OCI-LY1 (cell line): ENCODE data around the gene AKR7A2.

Source experiments
- H2AFZ ChIP-seq: fragments of 200-600 bp; sonication (generic), shearing (Covaris generic); 2 replicates; pipeline ENCODE4 v1.6.0; 2014; ENCODE audit warnings: antibody characterized with exemption, mild to moderate bottlenecking, low read length
- H3F3A ChIP-seq: fragments of 200-600 bp; sonication (generic), shearing (Covaris generic); 2 replicates; pipeline ENCODE4 v1.6.0; 2014; ENCODE audit warnings: mild to moderate bottlenecking, antibody characterized with exemption, low read length, moderate library complexity; ENCODE audit not compliant: insufficient read depth
- H3K27ac ChIP-seq: fragments of 200-600 bp; sonication (generic); 2 replicates; pipeline ENCODE4 v1.5.1; 2014; ENCODE audit warnings: low read length, mixed run types, mild to moderate bottlenecking, low read depth; ENCODE audit not compliant: poor library complexity, severe bottlenecking
- H3K27me3 ChIP-seq: fragments of 200-600 bp; sonication (generic); 2 replicates; pipeline ENCODE4 v1.6.0; 2014; ENCODE audit warnings: antibody characterized with exemption, mild to moderate bottlenecking, low read length, moderate library complexity; ENCODE audit not compliant: insufficient read depth
- H3K36me3 ChIP-seq: fragments of 200-600 bp; sonication (generic); 2 replicates; pipeline ENCODE4 v1.6.1; 2014; ENCODE audit warnings: mild to moderate bottlenecking, antibody characterized with exemption, low read length, moderate library complexity, mixed read lengths; ENCODE audit not compliant: insufficient read depth
- H3K4me1 ChIP-seq: fragments of 200-600 bp; sonication (generic); 2 replicates; pipeline ENCODE4 v1.5.1; 2014; ENCODE audit warnings: mild to moderate bottlenecking, low read length, moderate library complexity; ENCODE audit not compliant: insufficient read depth, severe bottlenecking
- H3K4me2 ChIP-seq: fragments of 200-600 bp; sonication (generic), shearing (Covaris generic); 2 replicates; pipeline ENCODE4 v1.6.1; 2014; ENCODE audit warnings: low read length
- H3K4me3 ChIP-seq: fragments of 200-600 bp; sonication (generic); 2 replicates; pipeline ENCODE4 v1.5.1; 2014; ENCODE audit warnings: low read length, low read depth, mild to moderate bottlenecking, mixed read lengths; ENCODE audit not compliant: poor library complexity, severe bottlenecking
- H3K79me2 ChIP-seq: fragments of 200-600 bp; shearing (Covaris generic); 2 replicates; pipeline ENCODE4 v1.6.1; 2016; ENCODE audit warnings: mixed run types, low read length, mixed read lengths; ENCODE audit not compliant: insufficient read depth
- H3K9ac ChIP-seq: fragments of 200-600 bp; sonication (generic), shearing (Covaris generic); 2 replicates; pipeline ENCODE4 v1.6.1; 2014; ENCODE audit warnings: mild to moderate bottlenecking, low read length, mixed read lengths
- H3K9me2 ChIP-seq: fragments of 200-600 bp; sonication (generic), shearing (Covaris generic); 2 replicates; pipeline ENCODE4 v1.6.1; 2014; ENCODE audit warnings: low read depth, mild to moderate bottlenecking, low read length, mixed read lengths
- H3K9me3 ChIP-seq: fragments of 200-600 bp; shearing (Covaris generic); 2 replicates; pipeline ENCODE4 v1.6.1; 2014; ENCODE audit warnings: low read length, mixed read lengths
- H4K20me1 ChIP-seq: fragments of 200-600 bp; sonication (generic), shearing (Covaris generic); 2 replicates; pipeline ENCODE4 v1.6.0; 2016; ENCODE audit warnings: mild to moderate bottlenecking, low read length; ENCODE audit not compliant: insufficient read depth
- EZH2 ChIP-seq: fragments of 200-600 bp; sonication (generic), shearing (Covaris generic); IDR thresholded peaks from 2 replicates; pipeline ENCODE4 v1.8.0; 2017; ENCODE audit warnings: borderline replicate concordance, mixed run types, mild to moderate bottlenecking, antibody characterized with exemption, low read length, moderate library complexity, mixed read lengths
- TF ChIP-seq, protein P1 (sequence below): fragments of 200-600 bp; sonication (generic), shearing (Covaris generic); IDR thresholded peaks from 2 replicates; pipeline ENCODE4 v1.5.1; 2017; ENCODE audit warnings: mild to moderate bottlenecking, antibody characterized with exemption, low read length, moderate library complexity, mixed read lengths

The AKR7A2 gene

DNA sequence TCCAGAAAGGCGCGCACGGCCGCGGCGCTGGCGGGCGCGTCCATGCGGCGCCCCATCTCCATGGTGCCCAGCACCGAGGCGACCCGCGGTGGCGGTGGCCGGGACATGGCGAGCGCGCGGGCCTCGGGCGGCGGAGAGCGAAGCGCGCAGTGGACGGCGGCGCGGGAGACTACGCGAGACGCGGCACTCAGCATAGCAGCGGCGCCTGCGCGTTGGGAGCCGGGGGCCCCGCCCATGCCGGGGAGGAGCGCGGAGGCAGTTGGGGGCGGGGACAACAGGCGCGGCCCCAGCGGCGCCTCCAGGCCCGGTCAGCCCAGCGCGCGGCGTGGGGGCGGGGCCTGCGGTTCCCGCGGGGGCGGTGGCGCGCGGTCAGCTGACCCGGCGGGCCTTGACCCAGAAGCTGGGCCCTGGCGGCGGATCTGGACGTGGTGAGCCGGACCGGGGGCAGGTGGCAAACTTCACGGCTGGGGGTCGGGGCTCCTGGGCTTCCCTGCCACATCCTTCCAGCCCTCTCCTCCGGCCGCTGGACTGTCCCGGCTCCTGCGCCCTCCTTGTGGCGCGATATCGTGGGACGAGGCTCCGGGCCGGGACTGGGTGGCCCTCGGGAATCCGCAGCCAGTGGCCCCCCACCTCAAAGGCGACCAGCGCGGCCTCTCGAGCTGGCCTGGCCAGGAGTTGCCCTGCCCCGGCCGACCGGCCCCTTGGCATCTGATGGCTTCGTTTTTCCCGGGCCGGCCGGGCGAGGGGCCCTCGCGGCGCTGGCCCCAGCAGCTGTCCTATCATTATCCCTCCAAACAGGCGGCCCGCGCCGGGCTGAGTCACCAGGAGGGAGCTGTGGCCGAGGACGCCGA lies at the start of gene AKR7A2, which contains the start of gene SLC66A1:
TSS of gene AKR7A2 (minus strand) at position 214 of the 851 bp plus-strand sequence. CDS start at position 194, 20 bp downstream.
TSS of gene SLC66A1 (plus strand) at position 396 of the 851 bp plus-strand sequence. CDS start 5,352 bp downstream, outside the sequence.
- Histone ChIP-seq H3K9ac (peak within 1 kb of the TSS; percentile 96), H3K27ac (peak within 1 kb of the TSS; percentile 88), H3K9me3 (no peaks in the 10 kb centered on the region), H3K27me3 (no peaks in the 10 kb centered on the region), H3K4me2 (peak within 1 kb of the TSS; percentile 93), H3K36me3 (peaks cover 11% of the 10 kb centered on the region; the same call in 1 of the 2 replicates), H3F3A (no peaks in the 10 kb centered on the region), H3K79me2 (no peaks in the 10 kb centered on the region), H3K4me3 (peak within 1 kb of the TSS; percentile 90), H4K20me1 (no peaks in the 10 kb centered on the region), H3K4me1 (peaks cover 59% of the 10 kb centered on the region), H2AFZ (no peak within 1 kb of the TSS), H3K9me2 (no peaks in the 10 kb centered on the region)
- TF ChIP-seq EZH2, result no peak
- TF ChIP-seq, protein P1, sequence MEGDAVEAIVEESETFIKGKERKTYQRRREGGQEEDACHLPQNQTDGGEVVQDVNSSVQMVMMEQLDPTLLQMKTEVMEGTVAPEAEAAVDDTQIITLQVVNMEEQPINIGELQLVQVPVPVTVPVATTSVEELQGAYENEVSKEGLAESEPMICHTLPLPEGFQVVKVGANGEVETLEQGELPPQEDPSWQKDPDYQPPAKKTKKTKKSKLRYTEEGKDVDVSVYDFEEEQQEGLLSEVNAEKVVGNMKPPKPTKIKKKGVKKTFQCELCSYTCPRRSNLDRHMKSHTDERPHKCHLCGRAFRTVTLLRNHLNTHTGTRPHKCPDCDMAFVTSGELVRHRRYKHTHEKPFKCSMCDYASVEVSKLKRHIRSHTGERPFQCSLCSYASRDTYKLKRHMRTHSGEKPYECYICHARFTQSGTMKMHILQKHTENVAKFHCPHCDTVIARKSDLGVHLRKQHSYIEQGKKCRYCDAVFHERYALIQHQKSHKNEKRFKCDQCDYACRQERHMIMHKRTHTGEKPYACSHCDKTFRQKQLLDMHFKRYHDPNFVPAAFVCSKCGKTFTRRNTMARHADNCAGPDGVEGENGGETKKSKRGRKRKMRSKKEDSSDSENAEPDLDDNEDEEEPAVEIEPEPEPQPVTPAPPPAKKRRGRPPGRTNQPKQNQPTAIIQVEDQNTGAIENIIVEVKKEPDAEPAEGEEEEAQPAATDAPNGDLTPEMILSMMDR, result no peak

DNA sequence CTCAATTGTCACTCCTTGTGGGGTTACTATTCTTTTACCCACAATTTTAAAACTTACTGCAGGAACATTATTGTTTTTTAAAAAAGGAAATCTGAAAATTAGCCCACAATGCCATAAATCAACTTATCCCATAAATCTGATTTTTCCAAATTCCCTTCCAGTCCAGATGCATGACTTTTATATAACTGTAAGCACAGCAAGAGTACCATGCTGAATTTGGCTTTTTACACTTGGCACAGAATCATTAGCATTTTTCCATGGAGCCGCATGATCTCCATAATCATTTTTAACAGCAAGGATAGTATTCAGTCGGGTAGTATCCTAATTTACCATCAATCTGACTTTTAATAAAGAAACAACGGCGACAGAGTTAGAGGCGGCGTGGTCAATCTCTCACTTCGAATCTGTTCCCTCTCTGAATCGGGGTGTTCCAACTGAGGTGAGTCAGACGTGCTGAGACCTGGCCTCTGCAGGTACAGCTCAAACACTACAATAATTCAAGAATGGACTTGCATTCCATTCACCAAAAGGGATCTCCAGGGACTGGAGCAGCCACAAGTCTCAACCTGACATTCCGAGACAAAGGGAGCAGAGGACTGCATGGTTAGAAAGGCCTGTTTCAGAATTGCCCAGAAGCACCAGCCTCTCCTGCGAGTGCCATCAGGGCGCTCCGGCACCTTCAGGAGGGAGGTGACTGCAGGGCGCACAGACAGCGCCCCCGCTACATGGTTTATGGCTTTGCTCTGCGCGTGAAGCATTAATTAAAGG lies 49.1 kb upstream of the AKR7A2 start:
- H3K27me3 ChIP-seq, result no peaks in the 10 kb centered on the region
- H3K36me3 ChIP-seq, result peaks cover 6% of the 10 kb centered on the region; the same call in 1 of the 2 replicates
- no peaks in the 10 kb centered on the region for H3K9me3 ChIP-seq
- no peak overlapping the region for H3K4me3 ChIP-seq
- no peak overlapping the region for H2AFZ ChIP-seq
- H3K4me2 ChIP-seq, result no peak overlapping the region
- no peaks in the 10 kb centered on the region for H3K9me2 ChIP-seq
- H4K20me1 ChIP-seq, result no peaks in the 10 kb centered on the region
- no peaks in the 10 kb centered on the region for H3K4me1 ChIP-seq
- no peak overlapping the region for H3K27ac ChIP-seq
- no peaks in the 10 kb centered on the region for H3F3A ChIP-seq
- no peak for TF ChIP-seq EZH2
- TF ChIP-seq, protein P1, result no peak
- no peaks in the 10 kb centered on the region for H3K79me2 ChIP-seq
- no peak overlapping the region for H3K9ac ChIP-seq

DNA sequence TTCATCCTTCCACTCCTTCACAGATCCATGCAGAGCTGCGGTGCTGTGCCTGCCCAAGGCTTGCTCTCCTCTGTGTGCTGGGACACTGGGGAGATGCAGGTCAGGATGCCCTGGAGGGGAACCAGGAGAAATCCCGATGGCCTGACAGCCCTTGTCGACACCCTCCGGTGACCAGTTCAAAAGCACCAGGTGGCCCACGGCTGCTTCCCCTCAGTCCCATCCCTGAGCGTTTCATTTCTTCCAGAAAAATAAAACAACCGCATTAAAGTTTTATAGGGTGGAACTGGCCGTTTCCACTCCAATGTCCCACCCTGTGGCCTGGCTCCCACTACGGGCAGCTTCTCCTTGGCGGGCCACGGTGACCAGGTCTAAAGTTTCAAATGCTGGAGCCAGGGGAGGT lies 48.5 kb upstream of the AKR7A2 start:
- H3K36me3 ChIP-seq, result peaks cover 12% of the 10 kb centered on the region
- no peaks in the 10 kb centered on the region for H3K79me2 ChIP-seq
- H3K9me2 ChIP-seq, result no peaks in the 10 kb centered on the region
- H2AFZ ChIP-seq, result no peak overlapping the region
- H3K4me2 ChIP-seq, result no peak overlapping the region
- H3K27me3 ChIP-seq, result no peaks in the 10 kb centered on the region
- no peak overlapping the region for H3K27ac ChIP-seq
- no peaks in the 10 kb centered on the region for H3F3A ChIP-seq
- TF ChIP-seq EZH2, result no peak
- TF ChIP-seq, protein P1, result no peak
- H3K4me3 ChIP-seq, result no peak overlapping the region
- no peaks in the 10 kb centered on the region for H3K9me3 ChIP-seq
- no peak overlapping the region for H3K9ac ChIP-seq
- H4K20me1 ChIP-seq, result no peaks in the 10 kb centered on the region
- no peaks in the 10 kb centered on the region for H3K4me1 ChIP-seq
